AML-193 (cell line): ENCODE measurements around the gene BMP7.

Experiments
- DNase-seq, 2 experiments: peaks; one replicate each; lab custom pipeline; 2025; lab: John Stamatoyannopoulos, UW

BMP7 gene

GRCh38 chr20:57190536-57191264 is 75.7 kb downstream of the BMP7 start:
- DNase-seq: no peak

DNA sequence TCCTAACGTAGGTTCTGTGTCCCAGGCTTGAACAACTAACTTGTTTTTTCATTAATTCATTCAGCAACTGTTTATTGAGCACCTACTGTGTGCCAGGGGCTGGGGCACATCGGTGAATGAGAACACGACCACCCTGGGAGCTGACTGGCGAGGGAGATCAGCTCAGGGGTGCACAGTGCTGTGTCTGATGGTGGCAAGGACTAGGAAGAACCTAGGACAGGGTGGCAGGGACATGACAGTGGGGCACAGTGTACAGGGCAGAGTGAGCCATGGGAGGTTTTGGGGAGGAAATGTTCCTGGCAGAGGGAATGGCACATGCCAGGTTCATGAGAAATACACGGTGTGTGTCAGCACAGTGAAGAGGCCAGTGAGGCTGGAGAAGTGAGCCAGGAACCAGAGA is 76.7 kb downstream of the BMP7 start:
- DNase-seq: no peak

- no peak for DNase-seq
Measured at GRCh38 chr20:57188576-57189079, 77.8 kb downstream of the BMP7 start.

GRCh38 chr20:57188056-57188455 is 78.4 kb downstream of the BMP7 start:
- DNase-seq: no peak

DNA sequence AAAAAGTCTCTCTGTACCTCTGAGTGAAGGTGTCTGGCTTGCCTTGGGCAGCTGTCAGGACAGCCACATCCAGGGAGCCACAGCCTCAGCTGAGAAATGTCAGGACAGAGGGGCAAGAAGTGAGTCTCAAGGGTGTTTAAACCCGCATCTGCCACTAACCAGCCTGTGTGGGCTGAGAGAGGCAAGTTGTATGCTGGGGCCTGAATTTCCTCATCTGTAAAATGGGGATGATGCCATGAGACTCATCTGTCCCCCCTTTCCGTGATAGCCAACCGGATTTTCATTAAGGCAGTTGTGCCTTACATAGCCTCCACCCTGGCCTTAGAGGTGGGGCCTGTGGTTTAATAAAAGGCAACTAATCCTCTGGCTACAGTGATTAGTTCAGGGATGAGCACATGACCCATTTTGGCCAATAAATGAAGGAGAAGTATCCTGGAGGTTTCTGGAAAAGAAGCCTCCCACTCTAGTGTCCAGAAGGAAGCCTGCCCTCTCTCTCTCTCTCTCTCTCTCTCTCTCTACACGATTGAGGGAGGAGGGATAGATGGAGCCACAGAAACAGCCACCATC is 79.3 kb downstream of the BMP7 start:
- DNase-seq: no peak

GRCh38 chr20:57186192-57186591 is 80.2 kb downstream of the BMP7 start:
- DNase-seq: no peak

- DNase-seq: no peak
Measured at GRCh38 chr20:57185188-57185743, 81.2 kb downstream of the BMP7 start.

- DNase-seq: no peak
Measured at GRCh38 chr20:57183457-57184009, 82.9 kb downstream of the BMP7 start.

- DNase-seq: no peak
Measured at GRCh38 chr20:57181639-57182038, 84.8 kb downstream of the BMP7 start.

DNA sequence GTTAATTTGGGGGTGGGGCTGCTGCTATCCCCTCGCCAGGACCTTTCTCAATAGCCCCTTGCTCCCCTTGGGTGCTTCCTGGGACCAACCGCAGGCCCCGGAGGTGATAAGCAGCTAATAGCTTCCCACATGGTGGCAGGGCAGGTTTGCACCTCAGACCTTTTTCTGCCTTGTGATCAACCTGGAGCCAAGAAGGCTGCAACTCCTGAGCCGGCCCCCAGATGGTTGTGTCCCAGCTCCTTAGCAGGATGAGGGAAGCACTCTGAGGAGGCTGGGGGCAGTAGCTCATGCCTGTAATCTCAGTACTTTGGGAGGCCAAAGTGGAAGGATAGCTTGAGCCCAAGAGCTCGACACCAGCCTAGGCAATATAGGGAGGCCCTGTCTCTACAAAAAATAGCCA is 85.5 kb downstream of the BMP7 start:
- no peak for DNase-seq

DNA sequence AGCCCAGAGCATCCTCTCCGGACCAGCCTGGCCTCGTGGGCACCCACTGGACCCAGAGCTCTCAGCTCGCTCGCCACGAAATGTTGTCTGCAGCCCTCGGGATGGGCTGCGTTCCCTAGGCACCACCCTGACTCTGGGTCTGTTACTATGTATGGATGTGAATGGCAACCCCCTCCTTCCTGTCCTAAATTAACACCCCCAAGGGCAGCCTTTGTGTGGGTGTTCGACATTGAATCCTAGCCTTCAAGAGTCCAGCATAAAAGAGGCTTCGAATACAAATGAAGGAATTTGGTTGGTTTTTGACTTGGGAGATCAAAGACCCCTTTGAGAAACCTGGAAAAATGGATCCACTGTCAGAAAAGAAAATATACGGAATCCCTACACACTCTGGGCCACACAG is 86.1 kb downstream of the BMP7 start:
- DNase-seq: no peak

DNA sequence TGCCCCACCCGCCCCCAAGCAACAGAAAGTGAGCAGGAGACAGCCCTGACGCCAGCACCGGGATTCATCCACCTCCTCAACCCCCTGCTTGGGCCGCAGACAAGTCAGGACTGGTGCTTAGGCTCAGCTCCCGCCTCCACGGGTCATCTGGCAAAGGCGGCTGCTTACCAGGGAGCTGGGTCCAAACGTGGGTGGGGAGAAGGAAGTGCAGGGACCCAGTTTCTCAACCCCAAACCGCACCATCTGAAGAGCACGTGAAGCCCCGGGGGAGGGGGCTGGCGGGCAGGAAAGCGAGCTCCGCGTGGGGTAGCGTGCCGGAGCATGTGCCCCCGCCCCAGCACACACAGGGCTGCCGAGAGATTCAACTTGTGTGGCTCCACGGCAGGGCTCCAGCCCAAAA is 87.2 kb downstream of the BMP7 start:
- no peak for DNase-seq

- DNase-seq: no peak
Measured at GRCh38 chr20:57178582-57179111, 87.8 kb downstream of the BMP7 start.

DNA sequence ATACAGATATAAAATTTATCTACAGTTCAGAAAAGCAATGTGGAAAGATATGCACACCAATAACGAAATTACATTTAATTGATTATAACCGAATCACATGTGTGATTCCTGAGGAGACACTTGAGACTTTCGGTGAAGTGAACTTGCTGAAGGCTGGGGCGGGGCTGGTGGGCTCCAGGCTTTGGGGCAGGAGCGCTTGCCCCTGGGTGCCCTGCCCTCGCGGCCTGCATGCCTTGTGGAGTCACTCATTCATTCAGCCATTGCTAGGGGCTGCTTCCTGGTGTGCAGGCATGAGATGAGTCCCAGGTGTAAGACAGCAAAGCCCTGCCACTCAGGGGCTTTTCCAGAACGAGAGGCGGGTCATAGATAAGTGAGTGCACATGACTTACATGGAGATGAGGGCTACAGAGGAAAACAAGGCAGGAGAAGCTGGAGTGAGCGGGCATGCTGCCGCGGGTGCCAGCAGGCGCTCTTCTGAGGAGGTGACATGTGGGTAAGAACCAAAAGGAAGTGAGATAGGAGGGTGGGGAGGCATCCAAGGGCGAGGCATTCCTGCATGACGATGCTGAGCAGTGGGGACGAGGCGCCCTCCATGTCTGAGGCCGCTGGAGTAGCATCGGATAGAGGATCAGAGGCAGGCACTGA is 88.7 kb downstream of the BMP7 start:
- no peak for DNase-seq

- DNase-seq: no peak
Measured at GRCh38 chr20:57176842-57177241, 89.6 kb downstream of the BMP7 start.

- no peak for DNase-seq
Measured at GRCh38 chr20:57175397-57176010, 90.9 kb downstream of the BMP7 start.

GRCh38 chr20:57174737-57175136 is 91.7 kb downstream of the BMP7 start:
- no peak for DNase-seq

DNA sequence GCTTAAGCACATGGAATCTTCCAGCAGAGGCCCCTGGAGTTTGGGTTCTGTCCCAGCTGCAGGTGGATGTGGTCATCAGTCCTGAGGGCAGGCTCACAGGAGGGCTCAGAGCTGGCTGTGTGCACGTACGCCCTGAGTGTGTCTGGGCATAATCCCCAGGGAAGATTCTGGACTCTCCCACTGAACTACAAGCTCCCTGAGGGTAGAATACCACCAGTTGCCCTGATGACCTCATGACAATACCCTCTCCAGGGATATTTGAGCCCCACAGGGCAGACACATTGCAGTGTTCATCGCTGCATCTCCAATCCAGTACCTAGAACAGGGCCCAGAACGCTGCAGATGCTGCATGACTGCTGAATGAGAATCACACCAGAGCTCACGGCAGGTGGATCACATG is 92.5 kb downstream of the BMP7 start:
- no peak for DNase-seq

DNA sequence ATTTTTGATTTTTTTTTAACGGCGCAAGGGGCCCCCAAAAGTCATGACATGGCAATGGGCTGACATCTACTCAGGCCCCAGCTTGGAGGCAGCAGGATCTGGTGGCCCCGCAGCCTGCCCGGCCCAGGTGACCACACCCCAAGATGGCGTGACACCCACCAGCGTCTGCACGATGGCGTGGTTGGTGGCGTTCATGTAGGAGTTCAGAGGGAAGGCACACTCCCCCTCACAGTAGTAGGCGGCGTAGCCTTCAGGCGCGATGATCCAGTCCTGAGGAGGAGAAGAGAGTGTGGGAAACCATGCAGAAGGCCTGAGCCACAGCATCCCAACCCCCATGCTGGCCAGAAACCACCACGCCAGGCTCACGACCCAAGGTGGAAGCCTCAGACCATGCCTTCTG is 93.4 kb downstream of the BMP7 start:
- no peak for DNase-seq

DNA sequence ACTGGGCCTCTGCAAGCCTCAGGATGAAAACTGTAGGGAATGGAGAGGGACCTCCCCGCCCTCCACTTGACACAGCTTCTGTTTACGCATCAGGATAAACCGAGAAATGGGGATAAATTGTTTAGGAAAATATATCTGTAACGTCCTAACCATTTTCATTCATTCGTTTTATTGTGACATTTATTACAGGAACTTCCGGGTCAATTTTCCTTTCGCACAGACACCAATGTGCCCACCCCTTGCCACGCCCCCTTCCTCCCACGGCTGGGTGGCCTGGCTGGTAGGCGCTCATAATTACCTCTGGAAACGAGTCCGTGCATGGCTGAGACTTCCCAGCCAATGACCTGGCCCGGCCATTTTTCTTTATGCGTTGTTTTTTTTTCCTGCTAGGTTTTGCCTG is 96.1 kb downstream of the BMP7 start:
- DNase-seq: no peak

DNA sequence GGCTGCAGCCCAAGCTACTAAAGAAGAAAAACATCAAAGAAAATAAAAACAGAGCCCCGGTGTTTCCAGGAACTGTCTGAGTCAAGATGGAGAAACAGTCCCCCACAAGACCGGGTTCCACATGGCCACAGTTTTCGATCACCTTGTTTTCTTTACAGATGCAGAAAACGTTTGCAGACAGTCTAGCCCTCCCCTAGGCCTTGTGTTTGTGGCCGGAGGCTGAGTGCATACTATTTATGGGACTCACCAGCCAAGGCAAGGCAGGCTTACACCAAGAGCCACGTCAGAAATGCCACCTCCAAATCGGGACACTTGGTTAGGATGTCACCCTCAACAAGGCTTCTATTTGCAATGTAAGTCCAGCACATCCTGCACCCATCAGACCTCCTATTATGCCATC is 97.3 kb downstream of the BMP7 start:
- DNase-seq: no peak
